Activated CD4-positive, alpha-beta T cell treated with anti-CD3 and anti-CD28 coated beads for 36 hours (primary cell): ENCODE measurements around the gene AIF1. TPM values are rescaled to one million over a fixed set of nuclear protein-coding genes. Genes with fewer than 3 reads are reported as not detected.
A peak's percentile ranks its signal among the peaks of the same experiment; 100 is the strongest.

Source experiments
- ATAC-seq: fragments of 200-7000 bp; cut with Tn5 transposase; one replicate; pipeline ENCODE4 v1.10.0; 2021; ENCODE audit warnings: mild to moderate bottlenecking, moderate library complexity
- CTCF ChIA-PET: fragments of 350-600 bp; sonication (Branson Sonifier 250); formaldehyde crosslinking; loops from one replicate; lab custom pipeline; 2021; ENCODE audit warnings: antibody characterized with exemption; lab: Charles Lee
- POLR2A ChIA-PET: fragments of 350-600 bp; sonication (Branson Sonifier 250); formaldehyde crosslinking; loops from one replicate; lab custom pipeline; 2021; ENCODE audit warnings: antibody characterized with exemption, inconsistent platforms; lab: Charles Lee
- DNase-seq: peaks from one replicate; pipeline ENCODE4 v3.0.0-alpha.2; 2020
- H3K27ac Mint-ChIP-seq: one replicate; pipeline ENCODE4 v1.8.0; 2021; ENCODE audit warnings: mixed read lengths
- H3K27me3 Mint-ChIP-seq: one replicate; pipeline ENCODE4 v1.8.0; 2021; ENCODE audit warnings: mixed read lengths
- H3K36me3 Mint-ChIP-seq: one replicate; pipeline ENCODE4 v1.8.0; 2021; ENCODE audit warnings: low read depth, mixed read lengths
- H3K4me1 Mint-ChIP-seq: one replicate; pipeline ENCODE4 v1.8.0; 2021; ENCODE audit warnings: mixed read lengths
- H3K4me3 Mint-ChIP-seq: one replicate; pipeline ENCODE4 v1.8.0; 2021; ENCODE audit warnings: mild to moderate bottlenecking, moderate library complexity, mixed read lengths
- H3K9me3 Mint-ChIP-seq: one replicate; pipeline ENCODE4 v1.8.0; 2021; ENCODE audit warnings: low read depth, mixed read lengths
- intact Hi-C, 2 experiments: fragments of 100-400 bp; cut with DNase I in 1 of 2; cut with micrococcal nuclease in 1 of 2; formaldehyde crosslinking; loops; one replicate each; pipeline versions ENCODE4 v1.14.2 to v1.15.1; 2022 to 2024; cut with DNase I, micrococcal nuclease
- total RNA-seq, 2 experiments: library from RNA; stranded (reverse); gene quantifications; one replicate each; pipeline ENCODE4 v1.2.3, GENCODE V29; 2021

The AIF1 gene
- total RNA-seq, 2 experiments from 2014 or later = 89.2 to 96.1 TPM

DNA sequence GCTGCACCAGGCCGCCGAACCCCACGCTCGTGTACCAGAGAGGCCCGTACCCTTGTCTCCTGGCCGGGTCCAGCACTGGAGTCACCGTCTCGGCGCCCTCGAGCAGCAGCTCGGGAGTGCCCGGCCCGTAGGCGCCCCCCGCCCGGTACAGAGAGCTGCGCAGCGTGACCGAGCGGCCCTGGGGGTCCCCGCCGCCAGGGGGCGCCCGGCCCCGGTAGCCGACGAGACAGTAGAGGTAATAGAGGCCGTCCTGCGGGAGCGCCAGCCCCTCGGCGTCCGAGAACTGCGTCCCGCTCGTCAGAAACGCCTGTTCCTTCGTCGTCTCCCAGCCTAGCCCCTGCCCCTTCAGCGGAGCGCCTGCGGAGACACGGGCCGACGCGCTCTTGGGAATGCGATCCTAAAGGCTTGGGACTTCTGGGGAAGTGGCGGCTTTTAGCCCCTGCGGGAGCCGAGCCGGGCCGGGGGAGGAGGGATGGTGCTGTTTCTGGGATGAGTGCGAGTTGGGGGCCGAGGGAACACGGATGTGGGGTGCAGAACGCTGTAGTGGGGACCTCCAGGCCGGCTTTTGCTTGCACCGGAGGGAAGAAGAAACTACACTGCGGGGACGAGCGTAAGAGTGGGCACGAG is 34.1 kb upstream of the AIF1 start:
- ATAC-seq = peak; percentile 67
- Mint-ChIP-seq H3K36me3 (peaks cover 41% of the 10 kb centered on the region), H3K4me1 (peaks cover 56% of the 10 kb centered on the region), H3K27me3 (no peaks in the 10 kb centered on the region), H3K4me3 (peak overlapping the region; percentile 97), H3K9me3 (no peaks in the 10 kb centered on the region), H3K27ac (peak overlapping the region; percentile 97)
- CTCF ChIA-PET = interaction anchor here (0.5 to 28.5 kb wide), 14 partner anchors 4 to 424 kb away, joined by 3 to 873 read pairs (median 6); partner anchors contain the start of genes ATP6V1G2, BAG6, DDX39B and LST1
- intact Hi-C loops = loop anchor here (1.0 to 2.0 kb wide), 4 partner anchors 9 to 34 kb away; partner anchors contain the start of genes NFKBIL1 (in 2 of the 2), ATP6V1G2 (in 1 of the 2) and LTA (in 1 of the 2)
- DNase-seq = peak; percentile 94
- POLR2A ChIA-PET = interaction anchor here (0.6 to 1.7 kb wide), 7 partner anchors 8 to 226 kb away, joined by 3 to 8 read pairs (median 3); partner anchors contain the start of gene LSM2

GRCh38 chr6:31581434-31582229 is 33.4 kb upstream of the AIF1 start:
- H3K4me3 Mint-ChIP-seq = peak overlapping the region; percentile 97
- intact Hi-C loops = loop anchor here (1.0 to 2.0 kb wide), 2 partner anchors 17 to 35 kb away; partner anchors contain the start of genes ATP6V1G2 (in 1 of the 2) and NFKBIL1 (in 1 of the 2)
- POLR2A ChIA-PET = interaction anchor here (0.6 to 1.7 kb wide), 8 partner anchors 7 to 225 kb away, joined by 3 to 8 read pairs (median 4); partner anchors contain the start of genes DDX39B and LSM2

DNA sequence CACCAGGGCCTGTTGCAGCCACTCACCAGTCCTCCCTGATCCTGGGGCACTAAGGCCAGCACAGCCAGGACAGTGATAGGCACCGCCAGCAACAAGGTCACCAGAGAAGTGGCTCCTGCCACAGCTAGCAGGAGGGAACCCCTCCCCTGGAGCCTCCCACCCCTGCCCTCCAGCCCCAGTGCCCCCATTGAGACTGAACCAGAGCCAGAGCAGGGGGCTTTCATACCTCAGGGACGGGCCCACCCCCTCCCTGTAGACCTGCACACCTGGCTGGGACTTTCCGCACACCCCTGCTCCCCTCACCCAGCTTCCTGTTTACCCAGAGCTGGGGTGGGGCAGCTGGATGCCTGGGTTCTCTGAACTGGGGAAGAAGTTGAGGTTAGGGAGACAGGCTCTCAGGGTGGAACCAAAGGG is 32.8 kb upstream of the AIF1 start, which contains the start of gene LTB:
Gene LTB (minus strand): TSS at position 195 of the 414 bp plus-strand sequence. CDS start 7 bp downstream, at position 188.
- POLR2A ChIA-PET = interaction anchor here (0.9 to 1.7 kb wide), 6 partner anchors 8 to 42 kb away, joined by 3 to 8 read pairs (median 4); partner anchors contain the start of gene DDX39B
- Mint-ChIP-seq H3K36me3 (peaks cover 28% of the 10 kb centered on the region), H3K27me3 (no peaks in the 10 kb centered on the region), H3K4me1 (peaks cover 65% of the 10 kb centered on the region), H3K4me3 (peak within 1 kb of the TSS; percentile 97), H3K27ac (peak within 1 kb of the TSS; percentile 97), H3K9me3 (no peaks in the 10 kb centered on the region)
- DNase-seq = peak; percentile 60
- CTCF ChIA-PET = interaction anchor here (0.8 to 28.5 kb wide), 9 partner anchors 6 to 412 kb away, joined by 3 to 873 read pairs (median 5); partner anchors contain the start of genes ATP6V1G2, DDX39B, LST1 and LTA
- peak; percentile 8 for ATAC-seq
- intact Hi-C loops = no loop called here

More at GRCh38 chr6:31581434-31582229, 33.4 kb upstream of the AIF1 start:
- Mint-ChIP-seq H3K4me1 (peaks cover 63% of the 10 kb centered on the region), H3K36me3 (peaks cover 34% of the 10 kb centered on the region), H3K27ac (peak overlapping the region; percentile 97), H3K9me3 (no peaks in the 10 kb centered on the region), H3K27me3 (no peaks in the 10 kb centered on the region)
- DNase-seq (peak; percentile 43), ATAC-seq (no peak)
- CTCF ChIA-PET = interaction anchor here (0.5 to 28.5 kb wide), 14 partner anchors 5 to 424 kb away, joined by 3 to 873 read pairs (median 5); partner anchors contain the start of genes ATP6V1G2, BAG6, DDX39B and LST1

GRCh38 chr6:31585491-31585890 is 29.5 kb upstream of the AIF1 start:
- Mint-ChIP-seq H3K4me1 (peaks cover 62% of the 10 kb centered on the region), H3K9me3 (no peaks in the 10 kb centered on the region), H3K27me3 (no peaks in the 10 kb centered on the region), H3K27ac (peak overlapping the region; percentile 83), H3K4me3 (peak overlapping the region; percentile 11), H3K36me3 (peaks cover 7% of the 10 kb centered on the region)
- intact Hi-C loops = no loop called here
- ChIA-PET POLR2A (interaction anchor here (1.8 to 2.5 kb wide), 2 partner anchors 9 to 10 kb away, joined by 6 to 12 read pairs; partner anchors contain the start of gene TNF), CTCF (interaction anchor here (0.7 to 28.5 kb wide), 10 partner anchors 5 to 410 kb away, joined by 3 to 873 read pairs (median 5); partner anchors contain the start of genes ATP6V1G2, LST1, LTA and LTB)
- ATAC-seq = peak; percentile 52
- DNase-seq = peak; percentile 74

DNA sequence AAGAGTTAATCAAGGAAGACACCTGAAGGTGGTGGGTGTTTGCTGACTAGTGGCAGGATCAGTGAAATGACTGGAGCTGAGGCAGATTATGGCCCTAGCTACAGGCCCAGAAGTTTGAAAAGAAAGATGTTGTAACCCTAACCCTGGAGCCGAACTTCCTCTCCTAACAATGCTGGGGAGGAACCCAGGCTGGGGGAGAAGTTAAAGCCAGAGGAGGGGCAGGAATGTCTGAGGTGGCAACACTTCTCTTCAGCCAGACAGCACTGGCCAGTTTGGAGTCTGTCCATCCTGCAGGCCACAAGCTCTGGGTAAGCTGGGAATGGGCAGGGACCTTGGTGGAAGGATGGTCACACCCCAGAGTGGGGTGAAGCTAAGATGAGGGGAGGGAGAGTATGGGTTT is 29.0 kb upstream of the AIF1 start, which contains the start of gene LST1:
Gene LST1 (plus strand): TSS at position 270 of the 400 bp plus-strand sequence. CDS start 1,023 bp downstream, outside the sequence.
- Mint-ChIP-seq H3K9me3 (no peaks in the 10 kb centered on the region), H3K27me3 (no peaks in the 10 kb centered on the region), H3K27ac (peak within 1 kb of the TSS; percentile 83), H3K36me3 (peaks cover 4% of the 10 kb centered on the region), H3K4me3 (peak within 1 kb of the TSS; percentile 55), H3K4me1 (peaks cover 61% of the 10 kb centered on the region)
- DNase-seq = no peak
- ATAC-seq = peak; percentile 12
- ChIA-PET CTCF (interaction anchor here (0.6 to 28.5 kb wide), 10 partner anchors 4 to 410 kb away, joined by 3 to 873 read pairs (median 5); partner anchors contain the start of genes ATP6V1G2, LST1, LTA and LTB), POLR2A (interaction anchor here (0.8 to 2.5 kb wide), 5 partner anchors 9 to 66 kb away, joined by 3 to 12 read pairs (median 3); partner anchors contain the start of genes DDX39B and TNF)
- intact Hi-C loops = no loop called here

- no peak for ATAC-seq
- H3K4me1 Mint-ChIP-seq = peaks cover 60% of the 10 kb centered on the region
- ChIA-PET CTCF (interaction anchor here (1.0 to 28.5 kb wide), 7 partner anchors 3 to 186 kb away, joined by 3 to 873 read pairs (median 5); partner anchors contain the start of genes ATP6V1G2, LST1, LTA and LTB), POLR2A (interaction anchor here (0.6 to 2.5 kb wide), 7 partner anchors 10 to 211 kb away, joined by 3 to 12 read pairs (median 3); partner anchors contain the start of genes DDX39B and TNF)
- intact Hi-C loops = no loop called here
- DNase-seq = peak; percentile 32
- no peaks in the 10 kb centered on the region for H3K9me3 Mint-ChIP-seq
- H3K36me3 Mint-ChIP-seq = no peaks in the 10 kb centered on the region
- peak overlapping the region; percentile 83 for H3K27ac Mint-ChIP-seq
- no peaks in the 10 kb centered on the region for H3K27me3 Mint-ChIP-seq
- peak overlapping the region; percentile 55 for H3K4me3 Mint-ChIP-seq
These were observed 28.3 kb upstream of the AIF1 start for GRCh38 chr6:31586599-31587281.

GRCh38 chr6:31587791-31588777 is 26.9 kb upstream of the AIF1 start:
- H3K27ac Mint-ChIP-seq = peak overlapping the region; percentile 96
- DNase-seq (no peak), ATAC-seq (peak; percentile 28)
- peaks cover 61% of the 10 kb centered on the region for H3K4me1 Mint-ChIP-seq
- H3K36me3 Mint-ChIP-seq = no peaks in the 10 kb centered on the region
- no peaks in the 10 kb centered on the region for H3K27me3 Mint-ChIP-seq
- no peaks in the 10 kb centered on the region for H3K9me3 Mint-ChIP-seq
- CTCF ChIA-PET = interaction anchor here (0.6 to 28.5 kb wide), 7 partner anchors 2 to 291 kb away, joined by 3 to 873 read pairs (median 4); partner anchors contain the start of genes ATP6V1G2, LST1, LTA and LTB
- intact Hi-C loops = no loop called here
- POLR2A ChIA-PET = interaction anchor here (0.6 to 1.9 kb wide), 5 partner anchors 11 to 59 kb away, joined by 3 to 7 read pairs (median 4); partner anchors contain the start of genes DDX39B and TNF
- peak overlapping the region; percentile 68 for H3K4me3 Mint-ChIP-seq

- H3K27ac Mint-ChIP-seq = peak overlapping the region; percentile 15
- peaks cover 62% of the 10 kb centered on the region for H3K4me1 Mint-ChIP-seq
- no peak for DNase-seq
- H3K9me3 Mint-ChIP-seq = no peaks in the 10 kb centered on the region
- no peak overlapping the region for H3K4me3 Mint-ChIP-seq
- no peaks in the 10 kb centered on the region for H3K36me3 Mint-ChIP-seq
- POLR2A ChIA-PET = interaction anchor here (0.6 to 1.9 kb wide), 3 partner anchors 14 to 47 kb away, joined by 3 to 7 read pairs (median 3); partner anchors contain the start of genes DDX39B and TNF
- ATAC-seq = no peak
- CTCF ChIA-PET = interaction anchor here (0.8 to 28.5 kb wide), 5 partner anchors 1 to 45 kb away, joined by 3 to 873 read pairs (median 278); partner anchors contain the start of genes ATP6V1G2, LST1, LTA and LTB
- no peaks in the 10 kb centered on the region for H3K27me3 Mint-ChIP-seq
- intact Hi-C loops = no loop called here
These were observed 26.0 kb upstream of the AIF1 start for GRCh38 chr6:31588871-31589650.
